Activated CD8-positive, alpha-beta memory T cell treated with anti-CD3 and anti-CD28 coated beads for 36 hours (primary cell): ENCODE results near the gene SREBF2. TPM values are rescaled to one million over a fixed set of nuclear protein-coding genes. Genes with fewer than 3 reads are reported as not detected.

ENCODE experiments used
- CTCF ChIA-PET: fragments of 350-600 bp; sonication (Branson Sonifier 250); formaldehyde crosslinking; loops from one replicate; lab custom pipeline; 2021; ENCODE audit warnings: antibody characterized with exemption; lab: Charles Lee
- POLR2A ChIA-PET: fragments of 350-600 bp; sonication (Branson Sonifier 250); formaldehyde crosslinking; loops from one replicate; lab custom pipeline; 2021; ENCODE audit warnings: antibody characterized with exemption; lab: Charles Lee
- total RNA-seq, 2 experiments: library from RNA; stranded (reverse); gene quantifications; one replicate each; pipeline ENCODE4 v1.2.3, GENCODE V29; 2021

Gene SREBF2
- total RNA-seq, 2 experiments from 2014 or later = 103 to 104 TPM

- ChIA-PET POLR2A (no interaction called here), CTCF (interaction anchor here (0.6 kb wide), 1 partner anchor 23 kb away, joined by 3 read pairs; no protein-coding TSS in a partner anchor)
Measured at GRCh38 chr22:41885516-41885915, 52.6 kb downstream of the SREBF2 start.

GRCh38 chr22:41888627-41889200 lies 55.8 kb downstream of the SREBF2 start:
- CTCF ChIA-PET = no interaction called here
- POLR2A ChIA-PET = no interaction called here

- CTCF ChIA-PET = no interaction called here
- POLR2A ChIA-PET = no interaction called here
Measured at GRCh38 chr22:41891407-41891806, 58.5 kb downstream of the SREBF2 start.

GRCh38 chr22:41892721-41893120 lies 59.8 kb downstream of the SREBF2 start:
- ChIA-PET CTCF (interaction anchor here (1.2 kb wide), 1 partner anchor 177 kb away, joined by 3 read pairs; no protein-coding TSS in a partner anchor), POLR2A (interaction anchor here (0.5 to 0.7 kb wide), 2 partner anchors 8 to 154 kb away, joined by 4 to 6 read pairs; no protein-coding TSS in a partner anchor)

- POLR2A ChIA-PET = no interaction called here
- CTCF ChIA-PET = interaction anchor here (0.5 to 1.2 kb wide), 2 partner anchors 178 to 536 kb away, joined by 3 read pairs; no protein-coding TSS in a partner anchor
Measured at GRCh38 chr22:41893591-41894375, 60.9 kb downstream of the SREBF2 start.

GRCh38 chr22:41898645-41899044 lies 65.7 kb downstream of the SREBF2 start:
- CTCF ChIA-PET = interaction anchor here (0.8 kb wide), 1 partner anchor 18 kb away, joined by 3 read pairs; no protein-coding TSS in a partner anchor

GRCh38 chr22:41899110-41899509 lies 66.2 kb downstream of the SREBF2 start:
- ChIA-PET POLR2A (no interaction called here), CTCF (interaction anchor here (0.8 kb wide), 1 partner anchor 18 kb away, joined by 3 read pairs; no protein-coding TSS in a partner anchor)

More at GRCh38 chr22:41898645-41899044, 65.7 kb downstream of the SREBF2 start:
- POLR2A ChIA-PET = no interaction called here

- CTCF ChIA-PET = no interaction called here
- POLR2A ChIA-PET = no interaction called here
Measured at GRCh38 chr22:41899992-41900651, 67.2 kb downstream of the SREBF2 start.

- POLR2A ChIA-PET = no interaction called here
Measured at GRCh38 chr22:41900652-41901312, 67.9 kb downstream of the SREBF2 start.

GRCh38 chr22:41902016-41902415 lies 69.1 kb downstream of the SREBF2 start:
- ChIA-PET CTCF (no interaction called here), POLR2A (interaction anchor here (0.6 kb wide), 1 partner anchor 433 kb away, joined by 4 read pairs; the partner anchor contains the start of genes ACO2 and PHF5A)

More at GRCh38 chr22:41900652-41901312, 67.9 kb downstream of the SREBF2 start:
- CTCF ChIA-PET = no interaction called here

GRCh38 chr22:41902932-41903421 lies 70.1 kb downstream of the SREBF2 start:
- CTCF ChIA-PET = no interaction called here
- POLR2A ChIA-PET = interaction anchor here (0.6 kb wide), 1 partner anchor 9 kb away, joined by 3 read pairs; no protein-coding TSS in a partner anchor

- ChIA-PET CTCF (no interaction called here), POLR2A (no interaction called here)
Measured at GRCh38 chr22:41904450-41905410, 71.8 kb downstream of the SREBF2 start.

GRCh38 chr22:41905411-41906202 lies 72.7 kb downstream of the SREBF2 start:
- POLR2A ChIA-PET = no interaction called here
- CTCF ChIA-PET = no interaction called here

GRCh38 chr22:41906822-41907221 lies 73.9 kb downstream of the SREBF2 start:
- ChIA-PET CTCF (interaction anchor here (2.1 kb wide), 1 partner anchor 20 kb away, joined by 12 read pairs; the partner anchor contains the start of gene TNFRSF13C), POLR2A (no interaction called here)

- ChIA-PET CTCF (interaction anchor here (0.8 to 2.1 kb wide), 2 partner anchors 19 to 32 kb away, joined by 3 to 12 read pairs; partner anchors contain the start of gene TNFRSF13C), POLR2A (interaction anchor here (0.5 to 0.6 kb wide), 2 partner anchors 18 to 124 kb away, joined by 3 to 4 read pairs; no protein-coding TSS in a partner anchor)
Measured at GRCh38 chr22:41907436-41908401, 74.8 kb downstream of the SREBF2 start.
